OCI-LY7 (cell line): ENCODE data around the gene MAP3K10. TPM values are rescaled to one million over a fixed set of nuclear protein-coding genes. Genes with fewer than 3 reads are reported as not detected.

Experiments
- BruUV-seq: library from RNA; stranded (reverse); fragments of 400-500 nt; replicated peaks from 2 replicates; lab custom pipeline; 2021; lab: Mats Ljungman, UMichigan
- CTCF ChIA-PET: fragments of 300-600 bp; sonication (Branson Sonifier 250); formaldehyde crosslinking; loops from one replicate; lab custom pipeline; 2022; ENCODE audit warnings: antibody characterized with exemption; ENCODE audit not compliant: unreplicated experiment; lab: Charles Lee
- POLR2A ChIA-PET: fragments of 300-600 bp; sonication (Branson Sonifier 250); formaldehyde crosslinking; loops from one replicate; lab custom pipeline; 2022; ENCODE audit warnings: antibody characterized with exemption; lab: Charles Lee
- DNase-seq: peaks from one replicate; pipeline ENCODE4 v3.0.0-alpha.2; 2015; ENCODE audit warnings: low spot score
- H2AFZ ChIP-seq: fragments of 200-600 bp; sonication (generic), shearing (Covaris generic); 2 replicates; pipeline ENCODE4 v1.6.1; 2014; ENCODE audit warnings: mild to moderate bottlenecking, antibody characterized with exemption, low read length, moderate library complexity
- H3K27ac ChIP-seq: fragments of 200-600 bp; sonication (generic); 2 replicates; pipeline ENCODE4 v1.5.1; 2014; ENCODE audit warnings: mixed run types, low read depth, mild to moderate bottlenecking, moderate library complexity, low read length, inconsistent platforms; ENCODE audit not compliant: poor library complexity, severe bottlenecking
- H3K36me3 ChIP-seq: fragments of 200-600 bp; sonication (generic); 2 replicates; pipeline ENCODE4 v1.6.1; 2014; ENCODE audit warnings: mild to moderate bottlenecking, antibody characterized with exemption, low read length, moderate library complexity, mixed read lengths; ENCODE audit not compliant: insufficient read depth
- H3K4me1 ChIP-seq: fragments of 200-600 bp; sonication (generic); 2 replicates; pipeline ENCODE4 v1.5.1; 2014; ENCODE audit warnings: mild to moderate bottlenecking, low read length; ENCODE audit not compliant: insufficient read depth, poor library complexity, severe bottlenecking
- H3K4me2 ChIP-seq: fragments of 200-600 bp; sonication (generic); 2 replicates; pipeline ENCODE4 v1.6.1; 2014; ENCODE audit warnings: mild to moderate bottlenecking, low read length
- H3K4me3 ChIP-seq: fragments of 200-600 bp; sonication (generic); 2 replicates; pipeline ENCODE4 v1.5.1; 2014; ENCODE audit warnings: mild to moderate bottlenecking, low read depth, low read length; ENCODE audit not compliant: poor library complexity, severe bottlenecking
- H3K79me2 ChIP-seq: fragments of 200-600 bp; sonication (generic); 2 replicates; pipeline ENCODE4 v1.6.1; 2016; ENCODE audit warnings: low read depth, mild to moderate bottlenecking, low read length, moderate library complexity, mixed read lengths; ENCODE audit not compliant: insufficient read depth
- H3K9me2 ChIP-seq: fragments of 200-600 bp; sonication (generic); 2 replicates; pipeline ENCODE4 v1.6.1; 2016; ENCODE audit warnings: mild to moderate bottlenecking, low read length, mixed read lengths; ENCODE audit not compliant: insufficient read depth
- H3K9me3 ChIP-seq: fragments of 200-600 bp; sonication (generic); 2 replicates; pipeline ENCODE4 v1.6.1; 2014; ENCODE audit warnings: mild to moderate bottlenecking, mixed run types, low read length, mixed read lengths
- H4K20me1 ChIP-seq: fragments of 200-600 bp; sonication (generic); 2 replicates; pipeline ENCODE4 v1.6.1; 2014; ENCODE audit warnings: mild to moderate bottlenecking, antibody characterized with exemption, low read length, moderate library complexity, mixed read lengths; ENCODE audit not compliant: insufficient read depth
- EZH2phosphoT487 ChIP-seq: fragments of 200-600 bp; sonication (generic); IDR thresholded peaks from 2 replicates; pipeline ENCODE4 v1.6.1; 2018; ENCODE audit warnings: low read depth, borderline replicate concordance, mild to moderate bottlenecking, mixed run types, antibody characterized with exemption, low read length, moderate library complexity, mixed read lengths
- intact Hi-C: fragments of 100-400 bp; cut with micrococcal nuclease; formaldehyde crosslinking; loops from one replicate; pipeline ENCODE4 v1.10.0; 2022; ENCODE audit not compliant: unreplicated experiment
- total RNA-seq, 2 experiments: library from RNA; depleted of rRNA in 1 of 2; stranded (reverse); fragments of >200 nt in 1 of 2; shearing (Covaris generic) in 1 of 2; gene quantifications; 2 replicates each; pipeline ENCODE4 v1.2.3, GENCODE V29; 2014 to 2022
- TF ChIP-seq, protein P1 (sequence below): fragments of 200-600 bp; sonication (generic); conservative IDR thresholded peaks from 2 replicates; pipeline ENCODE4 v1.5.1; 2014; ENCODE audit warnings: mild to moderate bottlenecking, antibody characterized with exemption, low read length, moderate library complexity, mixed read lengths

MAP3K10 gene
- total RNA-seq, 2 experiments from 2014 or later, result 20.6 to 32.5 TPM

DNA sequence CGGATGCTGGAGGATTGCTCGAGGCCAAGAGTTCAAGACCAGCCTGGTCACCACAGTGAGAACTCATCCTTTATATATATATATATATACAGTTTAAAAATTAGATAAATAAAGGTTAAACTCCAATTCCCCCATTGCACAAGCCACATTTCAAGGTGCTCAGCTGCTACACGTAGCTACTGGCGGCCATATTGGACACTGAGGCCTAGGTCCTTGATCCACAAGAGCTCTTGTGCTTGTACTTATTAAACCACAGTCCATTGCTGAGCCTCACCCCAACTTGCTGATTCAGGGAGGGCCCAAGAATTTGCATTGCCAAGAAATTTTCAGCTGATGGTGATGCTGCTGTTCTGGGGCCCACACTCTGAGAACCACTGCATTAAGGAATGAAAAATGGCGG is 17.4 kb downstream of the MAP3K10 start:
- no peaks in the 10 kb centered on the region for H3K4me1 ChIP-seq
- ChIA-PET POLR2A (no interaction called here), CTCF (no interaction called here)
- no peaks in the 10 kb centered on the region for H3K9me3 ChIP-seq
- no peak overlapping the region for H3K4me2 ChIP-seq
- TF ChIP-seq EZH2phosphoT487, result no peak
- TF ChIP-seq, protein P1, sequence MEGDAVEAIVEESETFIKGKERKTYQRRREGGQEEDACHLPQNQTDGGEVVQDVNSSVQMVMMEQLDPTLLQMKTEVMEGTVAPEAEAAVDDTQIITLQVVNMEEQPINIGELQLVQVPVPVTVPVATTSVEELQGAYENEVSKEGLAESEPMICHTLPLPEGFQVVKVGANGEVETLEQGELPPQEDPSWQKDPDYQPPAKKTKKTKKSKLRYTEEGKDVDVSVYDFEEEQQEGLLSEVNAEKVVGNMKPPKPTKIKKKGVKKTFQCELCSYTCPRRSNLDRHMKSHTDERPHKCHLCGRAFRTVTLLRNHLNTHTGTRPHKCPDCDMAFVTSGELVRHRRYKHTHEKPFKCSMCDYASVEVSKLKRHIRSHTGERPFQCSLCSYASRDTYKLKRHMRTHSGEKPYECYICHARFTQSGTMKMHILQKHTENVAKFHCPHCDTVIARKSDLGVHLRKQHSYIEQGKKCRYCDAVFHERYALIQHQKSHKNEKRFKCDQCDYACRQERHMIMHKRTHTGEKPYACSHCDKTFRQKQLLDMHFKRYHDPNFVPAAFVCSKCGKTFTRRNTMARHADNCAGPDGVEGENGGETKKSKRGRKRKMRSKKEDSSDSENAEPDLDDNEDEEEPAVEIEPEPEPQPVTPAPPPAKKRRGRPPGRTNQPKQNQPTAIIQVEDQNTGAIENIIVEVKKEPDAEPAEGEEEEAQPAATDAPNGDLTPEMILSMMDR, result no peak
- H3K9me2 ChIP-seq, result no peaks in the 10 kb centered on the region
- intact Hi-C loops, result no loop called here
- no peaks in the 10 kb centered on the region for H3K79me2 ChIP-seq
- no TSS peak for BruUV-seq
- H3K36me3 ChIP-seq, result no peaks in the 10 kb centered on the region; the same call in 1 of the 2 replicates
- no peak overlapping the region for H2AFZ ChIP-seq
- H3K4me3 ChIP-seq, result no peak overlapping the region
- DNase-seq, result no peak
- H4K20me1 ChIP-seq, result no peaks in the 10 kb centered on the region
- H3K27ac ChIP-seq, result no peak overlapping the region

DNA sequence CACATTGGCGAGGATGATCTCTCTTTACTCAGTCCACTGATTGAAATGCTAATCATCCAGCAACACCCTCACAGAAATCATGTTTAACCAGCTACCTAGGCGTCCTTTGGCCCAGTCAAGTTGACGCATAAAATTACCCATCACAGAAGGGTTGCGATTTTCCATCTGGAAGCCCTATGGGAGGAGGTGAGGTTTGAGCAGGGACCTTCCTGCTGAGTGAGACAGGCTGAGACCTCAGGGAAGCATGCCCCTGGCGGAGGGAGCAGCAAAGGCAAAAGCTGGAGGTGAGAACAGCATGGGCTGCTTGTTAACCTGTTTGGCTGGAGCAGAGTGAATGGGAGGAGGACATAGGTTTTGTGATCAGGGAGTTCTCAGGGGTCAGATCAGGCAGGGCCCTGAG is 19.7 kb downstream of the MAP3K10 start:
- CTCF ChIA-PET, result no interaction called here
- intact Hi-C loops, result no loop called here
- H3K4me3 ChIP-seq, result no peak overlapping the region
- H4K20me1 ChIP-seq, result no peaks in the 10 kb centered on the region
- POLR2A ChIA-PET, result interaction anchor here (0.7 kb wide), 1 partner anchor 20 kb away, joined by 3 read pairs; no protein-coding TSS in a partner anchor
- H3K9me3 ChIP-seq, result no peaks in the 10 kb centered on the region
- H3K9me2 ChIP-seq, result no peaks in the 10 kb centered on the region
- H3K4me1 ChIP-seq, result no peaks in the 10 kb centered on the region
- H3K4me2 ChIP-seq, result no peak overlapping the region
- no peak for DNase-seq
- no TSS peak for BruUV-seq
- no peak overlapping the region for H2AFZ ChIP-seq
- no peaks in the 10 kb centered on the region; the same call in 1 of the 2 replicates for H3K36me3 ChIP-seq
- no peaks in the 10 kb centered on the region for H3K79me2 ChIP-seq
- TF ChIP-seq EZH2phosphoT487, result no peak
- no peak overlapping the region for H3K27ac ChIP-seq

DNA sequence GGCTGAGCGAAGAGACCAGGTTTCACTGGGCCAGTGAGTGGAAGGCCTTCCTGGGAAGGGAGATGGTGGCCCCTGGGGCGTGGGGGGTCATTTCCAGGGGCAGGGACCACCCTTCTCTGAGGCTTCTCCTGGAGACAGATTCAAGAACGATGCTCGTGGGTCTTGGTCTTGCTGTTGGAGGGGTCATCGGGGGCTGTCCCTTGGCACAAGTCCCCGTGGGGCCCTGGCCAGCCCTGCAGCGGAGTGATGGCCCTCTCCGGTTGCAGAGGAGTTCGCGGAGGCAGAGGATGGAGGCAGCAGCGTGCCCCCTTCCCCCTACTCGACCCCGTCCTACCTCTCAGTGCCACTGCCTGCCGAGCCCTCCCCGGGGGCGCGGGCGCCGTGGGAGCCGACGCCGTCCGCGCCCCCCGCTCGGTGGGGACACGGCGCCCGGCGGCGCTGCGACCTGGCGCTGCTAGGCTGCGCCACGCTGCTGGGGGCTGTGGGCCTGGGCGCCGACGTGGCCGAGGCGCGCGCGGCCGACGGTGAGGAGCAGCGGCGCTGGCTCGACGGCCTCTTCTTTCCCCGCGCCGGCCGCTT is 22.1 kb downstream of the MAP3K10 start:
- TF ChIP-seq EZH2phosphoT487, result no peak
- TF ChIP-seq, protein P1, result no peak
- no peak overlapping the region for H2AFZ ChIP-seq
- H4K20me1 ChIP-seq, result no peaks in the 10 kb centered on the region
- H3K36me3 ChIP-seq, result no peaks in the 10 kb centered on the region; the same call in 1 of the 2 replicates
- intact Hi-C loops, result no loop called here
- H3K4me3 ChIP-seq, result no peak overlapping the region
- ChIA-PET POLR2A (no interaction called here), CTCF (no interaction called here)
- no peaks in the 10 kb centered on the region for H3K9me3 ChIP-seq
- no peak overlapping the region for H3K27ac ChIP-seq
- H3K79me2 ChIP-seq, result no peaks in the 10 kb centered on the region
- H3K4me2 ChIP-seq, result no peak overlapping the region
- H3K4me1 ChIP-seq, result no peaks in the 10 kb centered on the region
- no peaks in the 10 kb centered on the region for H3K9me2 ChIP-seq
- BruUV-seq, result no TSS peak
- DNase-seq, result no peak
